DMS53 treated with DMSO at 0.1 percent for 48 hours (cell line): Measurements from ENCODE around the gene RHOF.
"Not testable (repeated sequence)": the region's sequence is repeated elsewhere in the genome, so short reads cannot be mapped to it uniquely, and the experiment has no call there.

Experiments used
- DNase-seq: peaks from one replicate; lab custom pipeline; 2025; ENCODE audit not compliant: unreplicated experiment; lab: John Stamatoyannopoulos, UW

RHOF gene

DNA sequence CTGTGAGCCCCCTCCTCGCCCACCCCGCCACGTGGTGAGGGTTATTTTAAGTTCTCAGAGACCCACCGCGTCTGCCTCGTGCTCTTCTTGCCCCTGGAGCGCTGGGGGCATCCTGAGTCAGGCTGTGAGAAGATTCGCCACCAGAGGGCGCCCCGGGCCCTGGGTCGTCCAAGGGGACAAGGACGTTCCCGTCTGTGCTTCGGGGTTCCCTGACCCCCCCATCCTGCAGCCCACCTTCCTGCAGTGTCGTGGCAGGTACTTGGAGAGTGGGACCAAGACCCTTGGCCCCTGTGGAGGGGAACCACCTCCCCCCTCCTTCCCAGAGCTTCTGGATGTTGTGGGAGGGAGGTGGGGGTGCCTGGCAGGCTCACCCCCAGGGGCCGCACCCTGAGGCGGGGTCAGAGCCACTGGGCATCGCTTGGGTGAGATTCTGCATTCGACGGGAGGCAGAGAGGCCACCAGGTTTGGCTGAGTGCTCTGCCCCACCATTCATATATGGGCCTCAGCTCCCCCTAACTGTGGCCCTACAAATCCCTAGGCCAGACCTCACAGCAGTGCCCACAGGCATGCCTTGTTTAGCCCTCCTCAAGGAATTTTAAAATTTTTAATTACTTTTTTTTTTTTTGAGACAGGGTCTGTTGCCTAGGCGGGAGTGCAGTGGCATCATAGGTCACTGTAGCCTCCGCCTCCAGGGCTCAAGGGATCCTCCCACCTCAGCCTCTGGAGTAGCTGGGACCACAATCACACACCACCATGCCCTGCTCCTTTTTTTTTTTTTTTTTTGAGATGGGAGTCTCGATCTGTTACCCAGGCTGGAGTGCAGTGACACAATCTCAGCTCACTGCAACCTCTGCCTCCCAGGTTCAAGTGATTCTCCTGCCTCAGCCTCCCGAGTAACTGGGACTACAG is 17.0 kb downstream of the RHOF start:
- DNase-seq: peak; percentile 12

DNA sequence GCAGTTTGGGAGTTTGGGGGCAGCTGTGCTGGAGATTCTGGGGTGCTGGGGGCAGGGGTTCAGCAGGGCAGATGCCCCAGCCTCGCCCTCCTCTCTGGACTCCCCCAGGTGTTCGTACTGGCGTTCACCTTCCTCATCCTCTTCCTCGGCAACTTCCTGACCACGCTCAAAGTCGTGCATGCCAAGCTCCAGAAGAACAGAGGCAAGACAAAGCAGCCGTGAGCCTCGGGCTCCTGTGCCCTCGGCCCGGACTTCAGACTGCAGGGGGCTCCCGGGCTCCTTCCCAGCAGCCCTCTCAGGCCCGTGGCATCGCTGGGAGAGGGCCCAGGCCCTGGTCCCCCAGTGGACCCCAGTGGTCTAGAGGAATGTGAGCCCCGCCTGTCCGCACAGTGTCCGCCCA is 18.0 kb downstream of the RHOF start:
- DNase-seq: no peak

DNA sequence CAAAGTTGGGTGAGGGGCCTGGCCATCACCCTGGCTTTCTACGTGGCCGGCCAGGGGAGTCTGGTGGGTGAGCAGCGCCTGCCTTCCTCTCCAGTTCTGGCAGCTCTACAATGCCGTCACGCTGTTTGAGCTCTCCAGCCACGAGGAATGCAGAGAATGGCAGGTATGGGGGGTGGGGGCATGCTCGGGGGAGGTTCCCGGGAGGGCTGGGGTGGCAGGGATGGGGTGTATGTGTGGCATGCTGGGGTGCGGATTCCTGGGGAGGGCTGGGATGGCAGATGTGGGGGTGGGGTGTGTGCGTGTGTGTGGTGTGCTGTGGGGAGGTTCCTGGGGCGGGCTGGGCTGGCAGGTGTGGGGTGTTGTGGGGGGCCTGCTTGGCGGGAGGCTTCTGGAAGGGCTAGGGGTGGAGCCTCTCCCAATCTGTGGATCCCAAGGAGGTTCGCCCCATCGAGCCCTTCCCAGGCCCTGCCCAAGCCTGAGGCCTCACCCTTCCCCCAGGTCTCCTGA is 18.5 kb downstream of the RHOF start:
- no peak for DNase-seq

DNA sequence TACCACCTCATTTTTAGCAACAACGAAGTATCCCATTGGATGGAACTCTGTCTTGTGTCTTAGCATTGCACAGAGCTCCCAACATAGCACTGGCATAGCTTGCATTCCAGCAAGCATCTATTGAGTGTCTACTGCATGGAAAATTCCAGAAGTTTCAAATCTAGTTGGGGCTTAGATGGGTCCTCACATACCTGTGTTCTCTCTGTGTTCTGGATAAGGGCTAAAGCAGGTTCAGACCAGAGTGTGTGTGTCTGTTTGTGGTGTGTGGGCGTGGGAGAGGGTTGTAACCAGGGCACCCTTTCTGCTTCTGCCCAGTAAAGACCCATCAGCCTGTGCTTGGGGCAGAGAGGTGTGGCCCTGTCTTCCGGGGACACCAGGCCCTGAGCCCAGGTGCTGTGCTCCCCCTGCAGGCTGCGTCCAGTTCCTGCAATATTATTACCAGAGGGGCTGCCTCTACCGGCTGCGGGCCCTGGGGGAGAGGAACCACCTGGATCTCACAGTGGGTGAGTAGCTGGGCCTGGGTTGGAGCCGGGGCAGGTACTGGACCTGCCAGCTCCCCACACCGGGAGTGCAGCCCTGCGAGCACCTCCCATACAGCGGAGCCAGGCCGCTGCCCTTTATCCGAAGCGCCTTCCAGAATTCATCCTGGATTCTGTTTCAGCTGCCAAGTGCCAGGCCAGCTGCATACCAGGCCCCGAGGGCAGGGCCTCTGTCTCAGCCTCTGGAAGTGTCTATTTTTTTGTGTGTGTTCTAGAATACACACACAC is 20.3 kb downstream of the RHOF start:
- DNase-seq: peak; percentile 59

DNA sequence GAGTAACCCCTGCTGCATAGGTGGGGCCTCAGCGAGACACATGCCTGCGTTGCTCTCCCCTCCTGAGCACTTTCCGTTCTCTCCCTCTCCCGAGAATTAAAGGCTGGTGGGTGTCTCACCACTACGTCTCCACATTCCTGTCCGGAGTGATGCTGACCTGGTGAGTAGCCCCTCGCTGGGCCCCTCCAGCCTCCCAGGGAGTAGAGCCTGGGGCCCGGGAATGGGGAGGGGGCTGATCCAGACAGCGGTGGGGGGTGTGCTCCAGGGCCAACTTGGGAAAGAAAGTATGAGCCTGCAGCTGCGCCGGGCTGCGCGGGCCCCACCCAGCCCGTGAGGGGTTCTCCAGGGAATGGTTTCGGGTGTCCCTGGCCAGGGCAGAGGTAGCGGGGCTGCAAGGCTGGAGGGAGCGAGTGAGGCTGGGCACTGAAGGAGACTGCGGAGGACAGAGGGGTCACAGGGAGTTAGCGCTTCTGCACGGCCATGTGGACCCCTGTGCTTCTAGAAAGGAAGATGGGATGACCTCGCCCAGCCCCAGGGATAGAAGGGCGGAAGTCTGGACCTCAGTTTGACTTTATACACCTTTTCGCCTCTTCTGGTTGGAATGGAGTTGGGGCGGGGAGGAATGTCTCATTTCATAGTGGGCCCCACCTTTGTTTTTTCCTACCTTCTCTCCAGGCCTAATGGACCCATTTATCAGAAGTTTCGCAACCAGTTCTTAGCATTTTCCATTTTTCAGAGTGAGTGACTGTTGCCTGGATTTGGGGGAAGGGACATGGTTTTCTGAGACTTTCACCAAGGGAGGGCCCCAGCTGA is 22.5 kb downstream of the RHOF start:
- DNase-seq: no peak

DNA sequence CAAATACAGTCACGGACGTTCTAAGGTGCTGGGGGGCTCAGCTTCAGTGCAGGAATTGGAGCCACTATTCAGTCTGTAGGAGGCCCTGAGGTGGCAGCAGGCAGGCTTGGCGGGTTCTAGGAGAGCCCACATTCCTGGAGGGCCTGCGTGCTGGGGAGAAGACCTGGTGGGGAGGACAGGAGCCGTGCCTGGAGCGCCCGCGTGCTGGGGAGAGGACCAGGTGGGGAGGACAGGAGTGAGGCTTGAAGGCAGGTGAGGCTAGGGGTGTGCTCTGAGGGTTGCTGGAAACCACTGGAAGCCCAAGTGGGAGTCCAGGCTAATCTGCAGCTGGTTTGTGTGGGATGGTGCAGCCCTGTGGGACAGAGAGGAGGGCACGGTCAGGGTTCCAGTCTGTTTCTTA is 23.1 kb downstream of the RHOF start:
- no peak for DNase-seq

DNA sequence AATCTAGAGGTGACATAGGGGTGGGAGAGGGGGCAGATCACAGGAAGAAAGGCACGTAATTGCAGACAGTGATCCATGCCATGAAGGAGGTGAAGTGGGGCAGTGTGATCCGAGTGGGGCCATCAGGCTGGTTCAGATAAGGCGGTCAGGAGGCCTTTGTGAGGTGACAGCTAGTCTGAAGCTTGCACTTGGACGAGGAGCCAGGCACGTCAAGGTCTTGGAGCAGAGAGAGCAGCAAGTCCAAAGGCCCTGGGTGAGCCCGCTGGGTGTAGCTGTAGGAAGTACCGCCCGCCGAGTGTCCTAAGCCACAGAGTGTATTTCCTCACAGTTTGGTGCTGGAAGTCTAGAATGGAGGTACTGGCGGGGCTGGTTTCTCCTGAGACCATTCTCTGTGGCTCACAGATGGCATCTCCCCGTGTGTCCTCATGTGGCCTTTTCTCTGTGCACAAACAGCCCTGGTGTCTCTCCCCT is 23.6 kb downstream of the RHOF start:
- no peak for DNase-seq

DNA sequence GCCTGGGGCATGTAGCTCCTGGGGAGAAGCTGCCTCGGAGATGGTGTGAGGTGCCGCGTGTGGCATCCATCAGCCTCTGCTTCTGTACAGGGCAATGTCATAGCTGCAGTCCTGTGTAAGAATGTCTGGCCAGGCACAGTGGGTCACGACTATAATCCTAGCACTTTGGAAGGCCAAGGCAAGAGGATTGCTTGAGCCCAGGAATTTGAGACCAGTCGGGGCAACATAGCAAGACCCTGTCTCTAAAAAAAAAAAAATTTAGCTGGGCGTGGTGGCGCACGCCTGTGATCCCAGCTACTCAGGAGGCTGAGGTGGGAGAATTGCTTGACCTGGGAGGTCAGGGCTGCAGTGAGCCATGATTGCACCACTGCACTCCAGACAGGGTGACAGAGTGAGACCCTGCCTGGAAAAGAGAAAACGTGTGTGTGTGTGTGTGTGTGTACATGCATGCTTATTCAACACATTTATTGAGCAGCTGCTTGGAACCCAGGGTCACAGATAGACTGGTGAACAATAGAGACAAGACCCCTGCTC is 24.1 kb downstream of the RHOF start:
- DNase-seq: no peak

DNA sequence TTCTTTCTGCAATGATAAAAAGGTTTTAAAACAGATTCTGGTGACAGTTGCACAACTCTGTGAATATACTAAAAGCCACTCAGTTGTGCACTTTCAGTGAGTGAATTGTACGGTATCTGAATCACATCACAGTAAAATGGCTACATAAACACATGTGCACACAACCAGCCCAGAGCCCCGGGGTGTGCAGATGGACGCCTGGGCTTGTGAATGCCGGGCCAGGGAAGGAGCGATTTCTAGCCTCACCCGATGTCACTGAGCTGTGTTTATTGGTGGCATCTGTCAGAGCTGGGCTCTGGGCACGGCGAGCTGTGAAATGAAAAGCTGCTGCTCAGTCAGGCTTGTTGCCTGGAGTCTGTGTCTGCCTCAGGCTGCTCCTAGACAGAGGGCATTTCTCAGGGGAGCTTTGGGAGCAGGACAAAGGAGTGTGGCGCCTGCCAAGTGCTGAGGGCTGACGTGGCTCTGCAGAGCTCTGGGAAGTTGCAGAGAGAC is 25.9 kb downstream of the RHOF start:
- no peak for DNase-seq

DNA sequence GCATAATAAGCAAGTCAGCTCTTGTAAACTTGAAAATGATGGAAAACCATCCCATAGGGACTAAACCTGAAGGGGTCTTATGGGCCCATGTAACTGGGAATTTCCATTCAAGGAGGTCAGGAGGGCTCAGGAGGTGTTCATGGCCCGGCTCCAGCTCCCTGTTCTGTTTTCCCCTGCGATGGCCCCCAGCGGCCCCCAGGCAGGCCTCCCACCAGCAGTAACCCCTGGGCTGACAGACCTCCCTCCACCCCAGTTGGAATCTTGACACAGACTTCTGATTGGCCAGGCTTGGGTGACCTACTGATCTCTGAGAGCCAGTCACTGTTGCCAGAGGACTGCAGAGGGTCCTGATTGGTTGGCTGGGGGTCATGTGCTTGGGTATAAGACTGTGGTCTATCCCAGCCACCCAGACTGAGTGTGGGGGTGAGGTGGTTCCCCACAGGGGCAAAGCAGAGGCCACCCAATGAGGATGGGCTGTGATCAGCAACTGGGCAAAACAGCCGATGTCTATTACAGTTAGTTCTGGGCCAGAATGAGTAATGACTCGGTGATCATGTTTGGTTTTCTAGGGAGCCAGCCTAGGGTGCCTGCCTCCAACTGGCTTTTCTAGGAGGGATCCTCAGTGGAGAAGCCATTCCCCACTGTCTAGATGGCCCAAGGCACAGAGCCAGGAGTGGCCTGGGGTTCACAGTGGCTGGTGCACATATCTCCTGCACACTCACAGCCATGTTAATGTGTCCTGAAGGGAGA is 27.0 kb downstream of the RHOF start:
- no peak for DNase-seq

DNA sequence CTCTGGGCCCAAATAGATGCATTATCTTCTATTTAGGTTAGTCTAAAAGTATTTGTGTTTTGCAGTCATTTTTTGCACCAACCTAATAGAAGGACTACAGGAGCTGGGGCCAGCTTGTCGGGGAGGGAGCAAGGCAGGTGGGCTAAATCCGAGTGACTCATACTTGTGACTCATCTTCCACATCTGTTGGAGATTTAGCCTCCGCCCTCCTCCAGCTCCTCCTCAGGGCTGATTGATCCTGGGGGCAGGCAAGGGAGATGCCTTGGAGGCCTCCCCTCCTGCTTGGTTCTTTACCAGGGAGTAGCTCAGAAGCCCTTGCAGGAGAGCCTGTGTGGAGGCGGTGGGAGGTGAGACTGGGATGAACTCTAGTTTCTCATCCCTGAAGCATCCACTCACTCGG is 27.9 kb downstream of the RHOF start:
- DNase-seq: peak; percentile 18

DNA sequence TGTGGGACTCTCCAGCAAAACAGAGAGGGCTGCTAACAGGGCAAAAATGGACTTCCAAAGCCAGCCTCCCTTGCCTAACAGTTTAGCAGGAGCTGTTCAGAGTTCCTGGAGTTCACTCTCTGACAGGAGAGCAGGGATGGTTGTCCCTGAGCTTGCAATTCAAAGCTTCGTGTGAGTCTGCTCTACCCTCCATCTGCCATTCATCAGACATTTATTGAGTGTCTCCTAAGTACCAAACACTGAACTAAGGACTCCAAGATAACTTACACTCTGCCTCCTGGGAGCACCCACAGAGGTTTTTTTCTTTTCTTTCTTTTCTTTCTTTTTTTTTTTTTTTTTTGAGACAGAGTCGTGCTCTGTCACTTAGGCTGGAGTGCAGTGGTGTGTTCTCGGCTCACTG is 28.7 kb downstream of the RHOF start:
- no peak for DNase-seq

DNA sequence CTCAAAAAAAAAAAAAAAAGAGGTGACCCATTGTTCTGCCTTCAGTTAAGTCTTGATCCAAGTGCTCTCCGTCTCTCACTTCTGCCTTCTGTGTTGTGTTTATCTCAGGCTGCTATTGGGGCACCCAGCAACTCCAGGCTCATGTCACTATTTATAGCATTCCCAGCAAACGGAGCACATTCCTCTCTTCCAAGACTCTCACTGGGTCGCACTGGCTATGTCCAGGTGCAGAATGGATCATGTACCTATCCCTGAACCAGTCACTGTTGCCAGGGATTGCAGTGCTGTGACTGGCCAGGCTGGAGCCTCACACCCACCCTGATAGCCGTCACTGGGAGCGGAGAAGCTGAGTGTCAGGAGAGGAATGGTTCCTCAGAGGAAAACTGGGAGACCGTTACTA is 31.2 kb downstream of the RHOF start:
- no peak for DNase-seq

DNA sequence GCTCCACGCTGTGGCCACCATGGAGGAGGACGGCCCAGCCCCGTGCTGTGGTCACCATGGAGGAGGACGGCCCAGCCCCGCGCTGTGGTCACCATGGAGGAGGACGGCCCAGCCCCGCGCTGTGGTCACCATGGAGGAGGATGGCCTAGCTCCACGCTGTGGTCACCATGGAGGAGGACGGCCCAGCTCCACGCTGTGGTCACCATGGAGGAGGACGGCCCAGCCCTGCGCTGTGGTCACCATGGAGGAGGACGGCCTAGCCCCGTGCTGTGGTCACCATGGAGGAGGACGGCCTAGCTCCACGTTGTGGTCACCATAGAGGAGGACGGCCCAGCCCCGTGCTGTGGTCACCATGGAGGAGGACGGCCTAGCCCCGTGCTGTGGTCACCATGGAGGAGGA is 35.0 kb downstream of the RHOF start:
- DNase-seq: not testable (repeated sequence)

DNA sequence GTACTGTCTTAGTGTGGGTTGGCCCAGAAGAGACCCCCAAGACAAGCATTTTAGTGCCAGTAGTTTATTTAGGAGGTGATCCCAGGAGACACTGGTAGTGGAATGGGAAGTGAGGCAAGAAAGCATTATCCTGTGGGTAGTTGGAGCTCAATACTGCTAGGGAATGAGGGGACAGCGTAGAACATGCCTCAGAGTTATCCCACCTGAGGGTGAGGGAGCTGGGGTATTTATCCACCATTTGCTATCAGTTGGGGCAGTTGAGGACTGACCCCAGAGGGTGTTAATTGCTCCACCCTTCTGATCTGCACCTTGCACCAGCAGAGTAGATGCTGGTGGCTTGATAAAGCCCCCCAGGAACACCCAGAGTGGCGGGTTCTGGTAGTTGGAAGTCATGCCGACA is 37.9 kb downstream of the RHOF start:
- DNase-seq: no peak

DNA sequence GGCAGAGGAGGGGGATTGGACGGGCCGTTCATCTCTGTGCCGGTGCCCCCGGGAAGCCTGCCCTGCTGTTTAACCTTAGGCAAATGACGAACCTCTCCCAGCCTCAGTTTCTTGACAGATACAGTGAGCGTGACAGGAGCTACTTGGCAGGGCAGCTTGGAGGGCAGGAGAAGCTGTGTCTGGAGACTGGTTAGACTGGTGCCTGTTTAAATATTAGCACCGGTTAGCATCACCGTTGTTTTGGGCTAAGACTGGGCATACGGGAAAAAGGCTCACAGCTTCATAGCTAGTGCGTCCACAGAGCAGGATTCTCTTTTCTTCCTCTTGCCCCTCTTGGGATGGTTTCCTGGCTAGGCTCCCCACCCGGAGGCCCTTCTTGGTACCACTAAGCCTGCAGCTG is 38.7 kb downstream of the RHOF start:
- no peak for DNase-seq

DNA sequence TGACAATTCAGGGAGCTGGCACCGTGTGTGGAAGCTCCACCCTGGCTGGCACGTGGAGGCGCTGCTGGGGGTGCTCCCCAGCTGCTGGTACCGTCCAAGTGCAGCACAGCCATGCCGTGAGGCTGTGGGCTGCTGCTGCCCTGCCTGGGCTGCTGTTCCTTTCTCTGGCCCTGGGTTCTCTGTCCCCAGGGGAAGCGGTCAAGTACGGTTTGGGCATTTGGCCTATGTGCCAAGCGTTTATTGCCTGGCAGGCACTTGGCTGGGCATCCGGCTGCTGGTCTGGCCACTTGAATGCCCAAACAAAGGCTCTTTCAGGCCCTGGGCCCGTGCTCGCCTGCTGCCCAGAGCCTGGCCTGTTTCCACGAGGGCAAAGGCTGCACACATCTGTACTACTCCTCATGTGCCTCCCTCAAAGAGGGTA is 39.6 kb downstream of the RHOF start:
- no peak for DNase-seq

DNA sequence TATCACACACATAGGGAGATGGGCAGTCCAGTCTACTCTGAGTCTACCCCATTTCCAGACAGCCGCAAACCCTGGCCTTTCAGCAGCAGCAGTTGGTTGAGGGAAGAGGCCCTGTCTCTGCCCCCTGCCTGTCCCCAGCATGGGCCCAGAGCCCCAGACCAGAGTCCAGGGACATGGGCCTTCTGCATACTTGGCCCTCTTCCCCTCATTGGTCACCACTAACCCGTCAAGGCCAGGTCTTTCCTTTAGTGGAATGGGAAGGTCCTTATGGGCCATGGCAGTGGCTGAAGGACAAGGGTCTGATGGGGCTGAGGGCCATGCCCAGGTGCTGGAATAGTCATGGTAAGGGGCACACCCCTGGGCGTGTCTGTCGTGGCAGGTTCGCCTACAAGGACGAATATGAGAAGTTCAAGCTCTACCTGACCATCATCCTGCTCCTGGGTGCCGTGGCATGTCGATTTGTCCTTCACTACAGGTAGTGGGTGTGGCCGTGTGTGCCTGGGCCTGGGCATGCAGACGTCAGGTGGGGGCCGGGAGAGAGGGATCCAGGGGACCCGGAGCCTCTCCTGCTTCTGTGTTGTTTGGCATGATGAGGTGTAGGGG is 41.6 kb downstream of the RHOF start:
- no peak for DNase-seq

DNA sequence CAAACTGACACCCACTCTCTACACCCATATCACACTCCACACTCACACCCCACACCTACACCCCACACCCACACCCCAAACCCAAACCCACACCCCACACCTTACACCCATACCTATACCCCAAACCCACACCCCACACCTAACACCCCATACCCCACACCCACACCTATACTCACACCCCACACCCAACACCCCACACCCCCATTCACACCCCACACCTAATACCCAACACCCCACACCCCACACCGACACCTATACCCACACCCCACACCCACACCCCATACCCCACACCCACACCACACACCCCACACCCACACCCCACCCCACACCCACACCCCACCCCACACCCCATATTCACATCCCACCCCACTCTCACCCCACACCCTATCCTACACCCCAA is 42.5 kb downstream of the RHOF start:
- DNase-seq: no peak
